ENCODE measurements around the gene AWAT2.

- TF ChIP-seq POLR2A (IDR thresholded peaks at IDR 0.05) = no peak
- TF ChIP-seq CTCF (IDR thresholded peaks at IDR 0.05) = no peak
These were observed 332 bp downstream of the AWAT2 start for GRCh38 chrX:70049406-70049805.
